NK-92 (cell line): ENCODE data around the gene B4GAT1.
"Not testable (repeated sequence)": the region's sequence is repeated elsewhere in the genome, so short reads cannot be mapped to it uniquely, and the experiment has no call there.

ENCODE experiments used
- DNase-seq: peaks from one replicate; lab custom pipeline; 2025; ENCODE audit not compliant: unreplicated experiment; lab: John Stamatoyannopoulos, UW

Gene B4GAT1

DNA sequence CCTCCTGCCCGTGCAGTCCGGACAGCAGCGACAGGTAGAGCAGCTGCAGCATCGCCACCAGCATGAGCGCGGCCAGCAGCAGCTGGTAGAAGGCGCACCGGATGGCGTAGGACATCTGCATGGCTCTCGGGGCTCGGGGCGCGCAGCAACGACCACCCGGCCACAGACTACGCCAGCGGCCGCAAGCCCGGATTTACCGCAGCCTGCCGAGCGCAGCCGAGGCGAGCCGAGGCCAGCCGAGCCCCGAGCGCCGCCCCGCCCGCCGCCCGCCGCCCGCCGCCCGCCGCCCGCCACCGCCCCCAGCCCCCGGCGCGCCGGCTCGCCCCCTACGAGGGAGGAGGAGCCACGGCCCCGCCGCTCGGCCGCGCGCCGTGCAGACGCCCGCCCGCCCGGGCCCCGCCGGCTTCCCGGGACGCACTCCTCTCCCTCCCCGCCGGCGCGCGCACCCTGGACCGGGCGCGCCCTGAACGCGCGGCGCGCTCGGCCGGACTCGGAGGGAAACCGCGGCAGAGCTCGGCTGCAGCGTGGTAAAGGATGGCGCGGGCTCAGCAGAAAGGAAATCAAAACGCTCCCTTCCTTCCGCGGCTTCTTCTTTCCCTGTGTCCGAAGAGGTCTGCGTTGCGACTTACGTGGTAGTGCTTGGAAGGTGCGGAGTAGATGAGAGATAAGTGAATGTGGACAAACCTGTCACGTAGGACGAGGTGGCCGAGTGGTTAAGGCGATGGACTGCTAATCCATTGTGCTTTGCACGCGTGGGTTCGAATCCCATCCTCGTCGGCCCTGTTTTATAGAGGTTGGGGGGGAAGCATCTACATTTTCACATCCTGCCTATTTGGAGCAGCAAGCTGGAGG is at the start of gene B4GAT1:
B4GAT1 (minus strand) TSS at position 205 of the 852 bp plus-strand sequence; CDS start at position 121, 84 bp downstream.
- DNase-seq, result no peak

DNA sequence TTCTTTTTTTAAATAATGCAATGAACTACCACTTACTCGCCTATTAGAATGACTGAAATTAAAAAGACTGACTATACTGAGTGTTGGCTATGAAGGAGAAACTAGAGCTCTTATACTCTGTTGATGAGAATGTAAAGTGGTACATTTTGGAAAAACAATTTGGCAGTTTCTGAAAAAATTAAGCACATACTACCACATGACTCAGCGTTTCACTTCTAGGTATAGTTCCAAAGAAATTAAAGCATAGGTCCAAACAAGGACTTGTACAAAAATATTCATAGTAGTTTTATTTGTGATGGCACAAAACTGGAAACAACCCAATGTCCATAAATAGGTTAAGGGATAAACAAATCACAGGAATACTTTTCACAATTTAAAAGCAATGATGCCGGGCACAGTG is 46.5 kb upstream of the B4GAT1 start:
- DNase-seq, result no peak

GRCh38 chr11:66391322-66391721 is 43.9 kb upstream of the B4GAT1 start:
- DNase-seq, result no peak

GRCh38 chr11:66388780-66389386 is 41.5 kb upstream of the B4GAT1 start:
- DNase-seq, result no peak

GRCh38 chr11:66386171-66387069 is 39.0 kb upstream of the B4GAT1 start:
- DNase-seq, result no peak

DNA sequence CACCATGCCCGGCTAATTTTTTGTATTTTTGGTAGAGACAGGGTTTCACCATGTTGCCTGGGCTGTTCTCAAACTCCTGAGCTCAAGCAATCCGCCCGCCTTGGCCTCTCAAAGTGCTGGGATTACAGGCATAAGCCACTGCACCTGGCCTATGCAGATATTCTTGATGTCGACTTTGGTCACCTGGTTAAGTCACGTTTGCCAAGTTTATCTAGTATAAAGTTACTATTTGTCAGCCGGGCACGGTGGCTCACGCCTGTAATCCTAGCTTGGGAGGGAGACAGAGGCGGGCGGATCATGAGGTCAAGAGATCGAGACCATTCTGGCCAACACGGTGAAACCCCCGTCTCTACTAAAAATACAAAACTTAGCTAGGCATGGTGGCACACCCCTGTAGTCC is 36.9 kb upstream of the B4GAT1 start:
- not testable (repeated sequence) for DNase-seq

DNA sequence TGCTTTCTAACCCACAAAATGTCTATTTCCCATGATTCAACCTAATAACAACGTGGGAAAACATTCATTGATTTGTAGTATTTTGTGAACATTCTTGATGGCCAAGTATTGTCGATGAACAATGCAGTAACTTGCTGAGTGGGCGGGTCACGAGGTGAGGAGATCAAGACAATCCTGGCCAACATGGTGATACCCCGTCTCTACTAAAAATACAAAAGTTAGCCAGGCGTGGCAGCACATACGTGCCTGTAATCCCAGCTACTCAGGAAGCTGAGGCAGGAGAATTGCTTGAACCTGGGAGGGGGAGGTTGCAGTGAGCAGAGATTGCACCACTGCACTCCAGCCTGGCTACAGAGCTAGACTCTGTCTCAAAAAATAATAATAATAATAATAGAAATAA is 32.8 kb upstream of the B4GAT1 start:
- not testable (repeated sequence) for DNase-seq

DNA sequence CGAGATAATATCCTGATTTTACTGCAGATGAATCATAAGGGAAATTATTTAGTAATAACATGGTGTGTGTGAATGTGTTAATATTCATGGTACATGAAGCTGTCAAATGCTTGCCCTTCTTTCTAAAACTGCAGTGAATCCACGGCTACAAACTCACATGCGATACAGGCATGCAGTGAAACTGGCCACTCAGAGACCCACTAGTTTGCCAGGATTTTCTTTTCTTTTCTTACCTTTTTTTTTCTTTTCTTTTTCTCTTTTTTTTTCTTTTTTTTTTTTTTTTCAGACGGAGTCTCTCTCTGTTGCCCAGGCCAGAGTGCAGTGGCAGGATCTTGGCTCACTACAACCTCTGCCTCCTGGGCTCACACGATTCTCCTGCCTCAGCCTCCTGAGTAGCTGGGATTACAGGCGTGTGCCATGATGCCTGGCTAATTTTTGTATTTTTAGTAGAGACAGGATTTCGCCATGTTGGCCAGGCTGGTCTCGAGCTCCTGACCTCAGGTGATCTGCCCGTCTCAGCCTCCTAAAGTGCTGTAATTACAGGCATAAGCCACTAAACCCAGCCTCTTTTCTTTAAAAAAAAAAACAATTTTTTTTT is 26.4 kb upstream of the B4GAT1 start:
- not testable (repeated sequence) for DNase-seq

- DNase-seq, result no peak
Measured at GRCh38 chr11:66373265-66373664, 25.8 kb upstream of the B4GAT1 start.

DNA sequence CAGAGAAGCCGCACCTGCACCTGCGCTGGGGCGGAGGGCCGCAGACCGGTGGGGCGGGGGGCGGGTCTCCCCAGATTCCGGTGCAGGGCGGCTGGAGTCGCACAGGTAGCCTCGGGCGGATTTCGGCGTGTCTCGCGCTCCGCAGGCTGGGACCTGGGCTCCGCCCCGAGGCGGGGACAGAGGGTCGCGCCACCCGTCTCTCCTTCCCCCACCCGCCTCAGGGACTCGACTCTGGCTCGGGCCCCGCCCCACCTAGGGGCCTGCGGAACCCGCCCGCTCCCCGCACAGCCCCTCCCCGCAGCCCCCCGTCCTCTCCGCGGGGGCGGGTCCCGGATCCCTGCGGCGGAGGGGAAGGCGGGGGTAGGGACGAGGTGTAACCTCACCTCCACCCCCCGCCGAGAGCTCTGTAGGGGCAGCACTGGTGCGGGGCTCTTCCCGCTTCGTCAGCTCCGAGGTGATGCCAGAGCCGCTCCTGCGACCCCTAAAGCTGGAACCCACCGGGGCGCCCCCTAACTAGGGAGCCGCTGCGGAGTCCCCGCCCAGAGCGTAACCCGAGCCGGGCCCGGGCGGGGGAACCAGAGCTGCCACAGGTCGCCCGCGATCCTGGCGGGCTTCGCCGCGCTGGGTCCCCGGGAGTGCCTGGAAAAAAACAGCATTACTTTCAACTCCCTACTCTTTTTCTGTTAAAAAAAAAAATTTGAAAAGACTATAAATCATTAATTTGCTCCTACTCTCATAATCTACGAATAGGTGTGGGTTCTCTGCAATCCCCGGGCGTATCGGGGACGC is 24.4 kb upstream of the B4GAT1 start, which contains the start of gene SLC29A2:
SLC29A2 (minus strand) TSS at position 134 of the 789 bp plus-strand sequence. CDS start 169 bp downstream, outside the sequence.
- DNase-seq, result no peak

DNA sequence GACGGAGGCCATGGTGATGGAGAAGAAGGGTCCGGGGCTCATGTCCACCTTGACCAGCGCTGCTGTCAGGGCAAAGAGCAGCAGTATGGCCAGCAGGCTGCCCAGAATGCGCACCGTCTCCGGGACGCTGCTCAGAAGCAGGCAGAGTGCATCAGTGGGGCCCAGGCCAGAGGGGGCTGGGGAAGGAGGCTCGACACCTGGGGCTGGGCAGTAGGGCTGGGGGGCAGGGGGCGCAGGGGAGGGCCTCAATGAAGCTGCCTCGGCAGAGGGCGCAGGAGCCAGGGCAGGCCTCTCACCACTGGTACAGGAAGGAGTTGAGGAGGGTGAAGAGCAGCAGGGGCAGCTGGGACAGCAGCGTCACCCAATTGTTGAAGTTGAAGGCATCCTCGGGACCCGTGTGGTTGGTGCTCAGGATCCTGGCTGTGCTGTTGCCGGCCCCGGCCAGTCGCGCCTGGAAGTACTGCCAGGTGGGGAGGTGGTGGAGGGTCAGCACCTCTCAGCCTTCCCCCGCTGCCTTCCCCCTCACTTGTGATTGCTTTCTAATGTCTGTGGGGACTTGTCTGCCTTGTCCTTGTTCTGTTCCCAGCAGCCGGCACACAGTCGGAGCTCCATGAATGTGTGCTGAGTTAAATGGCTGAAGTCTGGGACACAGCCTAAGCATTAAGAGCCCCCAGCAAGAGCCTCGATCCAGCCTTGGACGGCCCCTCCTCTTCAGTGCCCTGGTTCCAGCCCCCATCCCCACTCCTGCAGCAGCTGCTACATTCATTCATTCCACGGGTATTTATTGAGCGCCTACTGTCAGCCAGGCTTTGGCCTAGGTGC is 21.9 kb upstream of the B4GAT1 start:
- no peak for DNase-seq

- DNase-seq, result no peak
Measured at GRCh38 chr11:66368484-66368883, 21.1 kb upstream of the B4GAT1 start.

DNA sequence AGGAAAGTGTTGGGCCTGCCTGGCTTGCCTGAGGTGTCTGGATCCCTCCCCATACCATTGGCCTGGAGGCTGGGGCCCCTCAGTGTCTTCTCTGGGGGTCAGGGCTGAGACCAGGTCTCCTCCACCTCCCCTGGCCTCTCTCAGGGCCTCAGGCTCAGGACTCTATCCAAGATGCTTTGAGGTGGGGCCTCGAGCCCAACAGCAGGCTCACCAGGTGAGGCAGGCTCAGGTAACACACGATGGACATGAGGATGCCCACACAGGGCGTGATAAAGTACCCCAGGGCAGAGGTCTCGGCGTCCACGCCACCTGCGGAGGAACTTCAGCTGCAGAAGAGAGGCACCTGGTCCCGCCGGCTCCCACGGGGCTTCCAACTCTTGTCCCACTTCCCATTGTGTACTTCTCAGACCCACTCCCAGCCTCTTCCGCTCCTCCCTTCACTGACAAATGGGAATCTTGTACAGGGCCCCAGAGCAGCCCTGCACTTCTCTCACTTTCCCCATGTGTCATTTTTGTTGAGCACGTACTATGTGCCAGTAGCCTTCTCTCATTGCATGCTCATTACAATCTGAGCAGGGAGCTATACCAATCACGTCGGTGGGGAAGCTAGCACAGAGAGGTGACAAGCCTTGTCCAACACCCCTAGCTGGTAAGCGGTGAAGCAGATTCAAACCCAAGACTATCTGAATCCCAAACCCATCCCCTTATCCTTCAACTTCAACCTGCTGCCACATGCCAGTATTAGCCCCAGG is 20.3 kb upstream of the B4GAT1 start:
- no peak for DNase-seq

DNA sequence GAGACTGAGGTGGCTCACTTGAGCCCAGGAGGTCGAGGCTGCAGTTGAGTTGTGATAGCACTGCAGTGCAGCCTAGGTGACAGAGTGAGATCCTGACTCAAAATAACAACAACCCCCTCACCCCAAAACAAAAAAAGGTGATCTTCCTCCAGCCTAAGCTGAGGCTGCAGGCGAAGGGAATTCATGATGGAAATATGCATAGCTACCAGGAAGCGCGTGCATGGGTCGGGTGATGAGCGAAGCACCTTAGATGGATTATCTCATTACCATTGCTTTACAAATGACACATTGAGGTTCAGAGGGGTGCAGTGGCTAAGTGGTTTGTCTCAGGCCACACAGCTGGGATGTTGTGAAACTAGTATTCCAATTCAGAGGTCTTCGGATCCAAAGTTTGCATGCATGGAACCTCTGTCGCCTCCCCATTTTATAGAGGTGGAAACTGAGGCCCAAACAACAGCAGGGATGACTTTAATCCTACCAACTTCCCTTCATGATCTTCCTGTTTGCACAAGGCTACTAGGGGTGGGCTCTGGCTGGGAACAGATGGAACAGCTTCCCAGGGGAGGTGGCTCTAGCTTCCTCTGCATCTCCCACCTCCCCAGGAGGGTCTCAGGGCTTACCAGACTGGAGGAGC is 19.5 kb upstream of the B4GAT1 start:
- DNase-seq, result no peak

GRCh38 chr11:66365711-66366619 is 18.5 kb upstream of the B4GAT1 start:
- DNase-seq, result no peak

DNA sequence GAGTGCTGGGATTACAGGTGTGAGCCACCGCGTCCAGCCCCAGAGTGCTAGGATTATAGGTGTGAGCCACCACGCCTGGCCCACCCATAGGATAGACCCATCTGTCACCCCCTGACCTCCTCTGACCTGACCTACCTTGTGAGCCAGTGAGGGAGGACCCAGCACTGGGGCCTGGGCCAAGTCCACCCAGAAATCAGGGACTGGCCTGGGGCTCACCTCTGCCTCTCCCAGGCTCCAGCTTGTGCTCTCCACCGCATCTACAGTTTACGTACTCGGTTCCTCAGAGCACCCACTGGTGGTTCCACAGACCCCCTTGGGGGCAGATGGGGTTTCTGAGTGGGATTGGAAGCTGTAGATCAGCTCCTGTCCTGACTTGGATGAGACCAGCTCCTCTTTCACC is 17.7 kb upstream of the B4GAT1 start:
- DNase-seq, result no peak
